Lower leg skin (tissue), 4 donors: ENCODE measurements around the gene POU5F1. TPM values are rescaled to one million over a fixed set of nuclear protein-coding genes. Genes with fewer than 3 reads are reported as not detected.

ENCODE experiments used
- DNase-seq, 2 donors: peaks; one replicate each; pipeline ENCODE4 v3.0.0-alpha.2; 2019; ENCODE audit warnings: low spot score in 2 of 2
- H3K4me3 ChIP-seq: fragments of 200-600 bp; sonication (generic); 2 replicates; pipeline ENCODE4 v1.5.1; 2017; ENCODE audit warnings: mild to moderate bottlenecking, low read depth; ENCODE audit not compliant: poor library complexity, severe bottlenecking
- CTCF ChIP-seq, 3 donors: fragments of 450-650 bp; IDR thresholded peaks; one replicate each; pipeline ENCODE4 v1.5.1; 2016; ENCODE audit warnings: antibody characterized with exemption in 3 of 3, mild to moderate bottlenecking in 3 of 3, moderate library complexity in 2 of 3
- POLR2A ChIP-seq, 2 donors: fragments of 450-650 bp; IDR thresholded peaks; one replicate each; pipeline ENCODE4 v1.6.1; 2016 to 2017; ENCODE audit warnings: antibody characterized with exemption in 2 of 2, mild to moderate bottlenecking in 1 of 2, moderate library complexity in 1 of 2
- WGBS, 2 donors: methylation state at CpG; one replicate each; pipeline ENCODE4 v1.1.5; 2018; 5-methylcytosine and 5-hydroxymethylcytosine counted together
- intact Hi-C: fragments of 100-400 bp; cut with DNase I; formaldehyde crosslinking; loops from one replicate; pipeline ENCODE4 v1.15.0; 2023; ENCODE audit warnings: low total_unique reads
- total RNA-seq, 4 donors: library from RNA; depleted of rRNA; stranded (reverse); fragments of >200 nt; gene quantifications; one replicate each; pipeline ENCODE4 v1.1.0, GENCODE V29; 2016

The POU5F1 gene
- total RNA-seq, 4 donors from 2014 or later = 0.47 to 5.2 (median 3.3) TPM

GRCh38 chr6:31120151-31120915 lies 50.1 kb downstream of the POU5F1 start, which contains the start of gene CDSN:
Gene CDSN, minus strand, starts transcription at chr6:31120446. Its CDS starts 27 bp downstream, at chr6:31120419.
- 59 to 73% methylated on average over 25 to 26 of the region's 26 CpGs for WGBS, 2 donors
- TF ChIP-seq CTCF (IDR thresholded peaks at IDR 0.05) = no peak
- TF ChIP-seq POLR2A (IDR thresholded peaks at IDR 0.05) = no peak

GRCh38 chr6:31118178-31118577 lies 52.3 kb downstream of the POU5F1 start:
- intact Hi-C loops = no loop called here
- H3K4me3 ChIP-seq = no peak overlapping the region
- 75 to 89% methylated on average over 7 of the region's 7 CpGs for WGBS, 2 donors
- TF ChIP-seq CTCF (IDR thresholded peaks at IDR 0.05) (no peak), POLR2A (IDR thresholded peaks at IDR 0.05) (no peak)
- DNase-seq = no peak

More at GRCh38 chr6:31120151-31120915, 50.1 kb downstream of the POU5F1 start, which contains the start of gene CDSN:
- no peak within 1 kb of the TSS for H3K4me3 ChIP-seq
- intact Hi-C loops = no loop called here
- DNase-seq = no peak

- intact Hi-C loops = no loop called here
- WGBS, 2 donors = 51 to 56% methylated on average over 18 to 19 of the region's 19 CpGs
- no peak for DNase-seq
- no peak for TF ChIP-seq POLR2A (IDR thresholded peaks at IDR 0.05)
- TF ChIP-seq CTCF (IDR thresholded peaks at IDR 0.05) = no peak
- no peak overlapping the region for H3K4me3 ChIP-seq
Observed at GRCh38 chr6:31116661-31117385, 53.7 kb downstream of the POU5F1 start.

- no peak for DNase-seq
- 93 to 98% methylated on average over 12 of the region's 12 CpGs for WGBS, 2 donors
- intact Hi-C loops = no loop called here
- no peak for TF ChIP-seq POLR2A (IDR thresholded peaks at IDR 0.05)
- no peak for TF ChIP-seq CTCF (IDR thresholded peaks at IDR 0.05)
- H3K4me3 ChIP-seq = no peak overlapping the region
Observed at GRCh38 chr6:31115941-31116560, 54.4 kb downstream of the POU5F1 start.

GRCh38 chr6:31114970-31115849 lies 55.3 kb downstream of the POU5F1 start:
- H3K4me3 ChIP-seq = no peak overlapping the region
- WGBS, 2 donors = 37 to 39% methylated on average over 9 of the region's 9 CpGs
- intact Hi-C loops = no loop called here
- no peak for DNase-seq
- TF ChIP-seq POLR2A (IDR thresholded peaks at IDR 0.05) (no peak), CTCF (IDR thresholded peaks at IDR 0.05) (no peak)
